GM12874 (cell line): ENCODE results near the gene LYRM2.

Source experiments
- CTCF ChIP-seq: IDR thresholded peaks from 2 replicates; pipeline ENCODE4 v1.5.1; 2011; ENCODE audit warnings: low read depth, mild to moderate bottlenecking, control low read depth, low read length, moderate library complexity; ENCODE audit not compliant: insufficient read depth

The LYRM2 gene

GRCh38 chr6:89602166-89602565 is 36.4 kb downstream of the LYRM2 start:
- TF ChIP-seq CTCF, result no peak

- TF ChIP-seq CTCF, result no peak
Observed at GRCh38 chr6:89599727-89600126, 38.8 kb downstream of the LYRM2 start.

- TF ChIP-seq CTCF, result no peak
Observed at GRCh38 chr6:89597988-89598387, 40.6 kb downstream of the LYRM2 start.

- no peak for TF ChIP-seq CTCF
Observed at GRCh38 chr6:89597372-89597771, 41.2 kb downstream of the LYRM2 start.

GRCh38 chr6:89596484-89596883 is 42.1 kb downstream of the LYRM2 start:
- TF ChIP-seq CTCF, result no peak

GRCh38 chr6:89596056-89596455 is 42.5 kb downstream of the LYRM2 start:
- no peak for TF ChIP-seq CTCF

- TF ChIP-seq CTCF, result no peak
Observed at GRCh38 chr6:89591745-89592144, 46.8 kb downstream of the LYRM2 start.

- no peak for TF ChIP-seq CTCF
Observed at GRCh38 chr6:89590133-89590532, 48.4 kb downstream of the LYRM2 start.
